Limb (tissue), 2 donors: ENCODE measurements around the gene CCL26.
"Not testable (repeated sequence)": the region's sequence is repeated elsewhere in the genome, so short reads cannot be mapped to it uniquely, and the experiment has no call there.

Experiments used
- DNase-seq, 2 donors: peaks; one replicate each; pipeline ENCODE4 v3.0.0-alpha.2; 2016; ENCODE audit errors: extremely low spot score in 2 of 2

The CCL26 gene

DNA sequence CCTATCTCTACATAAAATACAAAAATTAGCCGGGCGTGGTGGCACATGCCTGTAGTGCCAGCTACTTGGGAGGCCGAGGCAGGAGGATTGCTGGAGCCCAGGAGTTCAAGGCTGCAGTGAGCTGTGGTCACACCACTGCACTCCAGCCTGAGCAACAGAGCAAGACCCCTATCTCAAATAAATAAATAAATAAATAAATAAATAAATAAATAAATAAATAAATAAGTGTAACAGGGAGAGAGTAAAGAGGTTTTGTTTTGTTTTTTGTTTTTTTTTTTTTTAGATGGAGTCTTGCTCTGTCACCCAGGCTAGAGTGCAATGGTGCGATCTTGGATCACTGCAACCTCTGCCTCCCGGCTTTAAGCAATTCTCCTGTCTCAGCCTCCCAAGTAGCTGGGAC is 20.6 kb upstream of the CCL26 start:
- DNase-seq = not testable (repeated sequence)

- DNase-seq = peak; percentile 24 to 42
Observed at GRCh38 chr7:75789361-75789924, 17.4 kb upstream of the CCL26 start.

- DNase-seq = not testable (repeated sequence)
Observed at GRCh38 chr7:75788154-75788847, 16.3 kb upstream of the CCL26 start.

DNA sequence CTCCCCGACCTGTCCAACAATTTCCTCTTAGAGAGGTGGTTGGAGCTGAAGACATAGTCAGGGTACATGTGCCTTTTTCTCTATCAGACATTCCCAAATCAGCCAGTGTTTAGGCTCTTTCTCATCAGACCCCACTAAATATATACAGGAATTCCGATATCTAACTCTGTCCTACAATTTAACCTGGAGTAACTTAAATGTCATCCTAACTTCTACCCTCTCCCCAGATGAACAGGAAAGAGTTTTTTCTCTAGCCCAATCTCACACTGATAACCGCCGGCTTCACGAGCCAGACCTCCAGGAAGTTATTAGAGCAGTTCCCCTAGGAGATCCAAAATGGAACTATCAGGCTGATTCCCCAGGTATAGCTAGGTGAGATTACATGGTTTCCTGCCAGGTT is 11.0 kb upstream of the CCL26 start:
- not testable (repeated sequence) for DNase-seq

DNA sequence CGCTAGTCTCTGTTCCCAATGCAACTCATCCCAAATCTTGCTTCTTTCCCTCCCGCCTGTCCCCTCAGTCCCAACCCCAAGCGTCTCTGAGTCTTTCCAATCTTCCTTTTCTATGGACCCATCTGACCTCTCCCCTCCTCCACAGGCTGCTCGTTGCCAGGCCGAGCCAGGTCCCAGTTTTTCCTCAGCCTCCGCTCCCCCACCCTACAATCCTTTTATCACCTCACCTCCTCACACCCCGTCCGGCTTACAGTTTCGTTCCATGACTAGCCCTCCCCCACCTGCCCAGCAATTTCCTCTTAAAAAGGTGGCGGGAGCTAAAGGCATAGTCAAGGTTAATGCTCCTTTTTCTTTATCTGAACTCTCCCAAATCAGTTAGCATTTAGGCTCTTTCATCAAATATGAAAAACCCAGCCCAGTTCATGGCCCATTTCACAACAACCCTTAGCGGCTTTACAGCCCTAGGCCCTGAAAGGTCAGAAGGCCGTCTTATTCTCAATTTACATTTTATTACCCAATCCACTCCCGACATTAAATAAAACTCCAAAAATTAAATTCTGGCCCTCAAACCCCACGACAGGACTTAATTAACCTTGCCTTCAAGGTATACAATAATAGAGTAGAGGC is 8.7 kb upstream of the CCL26 start:
- not testable (repeated sequence) for DNase-seq

DNA sequence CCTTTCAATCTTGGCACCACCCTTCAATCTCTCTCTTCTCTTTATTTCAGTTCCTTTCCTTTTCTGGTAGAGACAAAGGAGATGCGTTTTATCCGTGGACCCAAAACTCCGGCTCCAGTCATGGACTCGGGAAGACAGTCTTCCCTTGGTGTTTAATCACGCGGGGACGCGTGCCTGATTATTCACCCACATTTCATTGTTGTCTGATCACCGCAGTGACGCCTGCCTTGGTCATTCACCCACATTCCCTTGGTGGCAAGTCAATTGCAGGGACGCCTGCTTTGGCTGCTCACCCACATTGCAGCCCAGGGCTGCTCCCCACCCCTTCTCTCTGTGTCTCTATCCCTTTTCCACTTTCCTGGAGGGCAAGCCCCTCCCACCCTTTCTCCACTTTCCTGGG is 7.5 kb upstream of the CCL26 start:
- DNase-seq = not testable (repeated sequence)

DNA sequence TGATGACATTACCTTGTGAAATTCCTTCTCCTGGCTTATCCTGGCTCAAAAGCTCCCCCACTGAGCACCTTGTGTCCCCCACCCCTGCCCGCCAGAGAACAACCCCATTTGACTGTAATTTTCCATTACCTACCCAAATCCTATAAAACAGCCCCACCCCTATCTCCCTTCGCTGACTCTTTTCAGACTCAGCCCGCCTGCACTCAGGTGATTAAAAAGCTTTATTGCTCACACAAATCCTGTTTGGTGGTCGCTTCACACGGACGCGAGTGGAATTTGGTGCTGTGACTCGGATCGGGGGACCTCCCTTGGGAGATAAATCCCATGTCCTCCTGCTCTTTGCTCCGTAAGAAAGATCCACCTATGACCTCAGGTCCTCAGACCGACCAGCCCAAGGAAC is 7.0 kb upstream of the CCL26 start:
- not testable (repeated sequence) for DNase-seq

- no peak for DNase-seq
Observed at GRCh38 chr7:75776295-75776971, 4.4 kb upstream of the CCL26 start.

- not testable (repeated sequence) for DNase-seq
Observed at GRCh38 chr7:75773958-75774357, 1.9 kb upstream of the CCL26 start.

- DNase-seq = no peak
Observed at GRCh38 chr7:75771224-75771623, 787 bp downstream of the CCL26 start.

GRCh38 chr7:75762350-75762917 is 9.6 kb downstream of the CCL26 start:
- peak in 1 of 2 donors; percentile 89 for DNase-seq

- not testable (repeated sequence) for DNase-seq
Observed at GRCh38 chr7:75761801-75762200, 10.2 kb downstream of the CCL26 start.

DNA sequence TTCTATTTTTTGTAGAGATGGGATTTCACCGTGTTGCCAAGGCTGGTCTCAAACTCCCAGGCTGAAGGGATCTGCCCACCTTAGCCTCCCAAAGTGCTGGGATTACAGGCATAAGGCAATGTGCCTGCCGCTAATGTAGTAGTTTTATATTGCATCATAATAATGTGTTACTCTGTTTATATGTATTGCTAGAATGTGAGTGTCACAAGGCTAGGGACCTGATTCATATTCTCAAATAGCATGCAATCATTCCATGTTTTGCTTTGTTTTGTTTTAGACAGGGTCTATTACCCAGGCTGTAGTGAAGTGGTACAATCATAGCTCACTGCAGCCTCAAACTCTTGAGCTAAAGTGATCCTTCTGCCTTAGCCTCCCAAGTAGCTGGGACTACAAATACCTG is 13.5 kb downstream of the CCL26 start:
- no peak for DNase-seq

DNA sequence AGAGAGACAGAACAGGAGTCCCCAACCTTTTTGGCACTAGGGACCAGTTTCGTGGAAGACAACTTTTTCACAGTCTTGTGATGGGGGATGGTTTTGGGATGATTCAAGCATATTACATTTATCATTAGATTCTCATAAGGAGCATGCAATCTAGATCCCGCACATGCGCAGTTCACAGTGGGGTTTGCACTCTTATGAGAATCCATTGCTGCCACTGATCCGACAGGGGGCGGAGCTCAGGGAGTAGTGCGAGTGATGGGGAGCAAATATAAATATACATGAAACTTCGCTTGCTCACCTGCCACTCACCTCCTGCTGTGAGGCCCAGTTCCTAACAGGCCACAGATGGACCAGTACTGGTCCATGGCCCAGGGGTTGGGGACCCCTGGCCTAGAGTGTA is 14.2 kb downstream of the CCL26 start:
- no peak for DNase-seq

DNA sequence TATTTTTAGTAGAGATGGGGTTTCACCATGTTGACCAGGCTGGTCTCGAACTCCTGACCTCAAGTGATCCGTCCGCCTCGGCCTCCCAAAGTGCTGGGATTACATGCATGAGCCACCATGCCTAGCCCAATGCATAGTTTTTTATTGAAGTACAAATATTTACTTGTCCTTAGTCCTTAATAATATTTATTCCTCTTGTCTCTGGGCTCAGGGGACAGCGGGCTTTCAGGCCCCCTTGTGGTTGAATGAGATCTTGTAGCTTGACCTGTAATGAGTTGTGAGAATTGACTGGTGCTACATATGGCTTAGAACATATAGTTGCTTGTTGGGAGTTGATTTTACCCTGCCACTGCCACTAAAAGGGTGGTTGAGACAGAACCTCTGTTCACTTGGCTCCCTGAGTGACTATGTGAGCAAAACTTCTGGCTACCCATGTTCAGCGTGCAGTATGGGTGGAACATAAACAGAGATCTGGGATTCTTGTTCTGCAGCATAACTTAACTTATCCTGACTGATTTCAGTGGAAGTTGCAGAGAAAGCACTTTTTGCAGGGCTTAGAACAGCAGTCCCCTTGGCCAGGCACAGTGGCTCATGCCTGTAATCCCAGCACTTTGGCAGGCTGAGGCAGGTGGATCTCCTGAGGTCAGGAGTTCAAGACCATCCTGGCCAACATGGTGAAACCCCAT is 14.9 kb downstream of the CCL26 start:
- no peak for DNase-seq

DNA sequence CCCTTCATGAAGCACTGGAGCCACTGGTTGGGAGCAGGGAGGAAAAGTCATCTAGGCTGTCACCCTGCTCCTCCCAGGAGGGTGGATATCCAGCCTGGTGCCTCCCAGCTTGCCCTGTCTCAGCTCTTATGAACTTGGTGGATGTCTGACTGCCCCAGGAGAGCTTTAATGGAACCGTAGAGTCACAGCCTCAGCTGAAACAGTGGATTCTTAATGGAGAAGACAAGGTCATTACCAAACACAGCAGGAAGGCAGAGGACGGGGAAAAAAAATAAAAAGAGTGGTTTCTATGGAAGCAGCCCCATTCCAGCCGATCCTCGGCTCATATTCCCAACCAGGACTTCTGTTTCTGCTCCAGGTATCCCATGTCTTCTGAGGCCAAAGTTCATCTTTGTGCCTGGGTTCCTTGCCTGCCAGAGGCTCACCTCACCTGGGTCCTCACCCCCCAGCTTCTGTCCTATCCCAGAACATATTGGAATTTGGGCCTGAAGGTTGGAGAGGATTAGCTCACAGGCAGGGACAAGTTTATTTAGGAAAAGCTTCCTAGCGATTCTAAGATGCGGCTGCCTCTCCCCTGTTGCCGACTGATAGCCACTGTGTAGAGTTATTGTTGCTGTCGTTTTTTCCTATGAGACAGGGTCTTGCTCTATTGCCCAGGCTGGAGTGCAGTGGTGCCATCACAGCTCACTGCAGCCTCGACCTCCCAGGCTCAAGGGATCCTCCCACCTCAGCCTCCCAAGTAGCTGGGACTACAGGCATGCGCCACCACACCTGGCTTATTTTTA is 15.6 kb downstream of the CCL26 start:
- DNase-seq = no peak

GRCh38 chr7:75743455-75743859 is 28.6 kb downstream of the CCL26 start:
- no peak for DNase-seq

DNA sequence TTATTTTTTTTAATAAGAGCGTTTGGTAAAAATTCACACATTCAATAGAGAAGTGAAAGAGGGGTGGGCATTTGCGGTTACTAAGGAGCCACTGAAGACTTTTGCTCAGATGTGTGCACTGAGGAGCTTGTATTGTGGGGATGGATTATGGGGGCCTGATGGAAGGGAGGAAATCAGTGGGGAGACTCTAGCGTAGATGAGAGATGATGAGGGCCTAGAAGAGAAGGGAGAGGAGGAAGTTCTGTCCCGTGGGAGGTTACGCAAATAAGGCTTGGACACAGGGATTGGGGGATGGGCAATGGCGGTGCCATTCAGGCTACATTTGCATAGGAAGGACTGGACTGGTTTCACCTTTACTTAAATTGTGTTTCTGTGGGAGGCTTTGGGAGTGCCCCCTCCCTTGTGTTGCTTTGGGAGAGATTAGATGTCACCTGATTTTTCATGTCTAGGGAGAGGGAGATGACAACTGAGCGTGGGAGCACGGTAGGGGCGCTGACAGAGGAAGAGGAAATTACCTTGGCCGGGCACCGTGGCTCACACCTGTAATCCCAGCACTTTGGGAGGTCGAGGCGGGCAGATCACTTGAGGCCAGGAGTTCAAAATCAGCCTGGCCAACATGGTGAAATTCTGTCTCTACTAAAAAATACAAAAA is 31.0 kb downstream of the CCL26 start:
- DNase-seq = no peak

GRCh38 chr7:75739796-75740672 is 32.0 kb downstream of the CCL26 start:
- no peak for DNase-seq
